Mesendoderm (in vitro differentiated cells): Measurements from ENCODE around the gene ALG9.

Experiments used
- DNase-seq: peaks from one replicate; pipeline ENCODE4 v3.0.0; 2013
- H2AK5ac ChIP-seq: 2 replicates; pipeline ENCODE4 v1.6.1; 2013; ENCODE audit warnings: low read length, inconsistent platforms
- H2BK120ac ChIP-seq: 2 replicates; pipeline ENCODE4 v1.6.1; 2013; ENCODE audit warnings: low read depth, mild to moderate bottlenecking, low read length, moderate library complexity, mixed read lengths
- H2BK15ac ChIP-seq: replicated peaks from 2 replicates; pipeline ENCODE4 v1.6.1; 2013; ENCODE audit warnings: low read depth, mild to moderate bottlenecking, moderate library complexity
- H2BK5ac ChIP-seq: 2 replicates; pipeline ENCODE4 v1.6.1; 2013; ENCODE audit warnings: low read length, inconsistent platforms
- H3K18ac ChIP-seq: 2 replicates; pipeline ENCODE4 v1.6.1; 2013; ENCODE audit warnings: mild to moderate bottlenecking, low read length, mixed read lengths
- H3K23ac ChIP-seq: one replicate; pipeline ENCODE4 v1.6.1; 2013; ENCODE audit warnings: low read length
- H3K27ac ChIP-seq: 2 replicates; pipeline ENCODE4 v1.5.1; 2013; ENCODE audit warnings: low read depth, mild to moderate bottlenecking, inconsistent platforms, low read length, moderate library complexity
- H3K27me3 ChIP-seq: 2 replicates; pipeline ENCODE4 v1.6.1; 2013; ENCODE audit warnings: low read length, control low read depth, mild to moderate bottlenecking, inconsistent platforms; ENCODE audit not compliant: insufficient read depth, poor library complexity
- H3K36me3 ChIP-seq: 2 replicates; pipeline ENCODE4 v1.6.1; 2013; ENCODE audit warnings: low read length, inconsistent platforms; ENCODE audit not compliant: control insufficient read depth, insufficient read depth
- H3K4ac ChIP-seq: one replicate; pipeline ENCODE4 v1.6.1; 2013; ENCODE audit warnings: low read depth, mild to moderate bottlenecking, low read length, moderate library complexity
- H3K4me1 ChIP-seq: 2 replicates; pipeline ENCODE4 v1.6.1; 2013; ENCODE audit warnings: low read depth, low read length, inconsistent platforms; ENCODE audit not compliant: control insufficient read depth
- H3K4me2 ChIP-seq: 2 replicates; pipeline ENCODE4 v1.6.1; 2013; ENCODE audit warnings: low read length
- H3K4me3 ChIP-seq: 2 replicates; pipeline ENCODE4 v1.5.1; 2013; ENCODE audit warnings: mild to moderate bottlenecking, low read length
- H3K56ac ChIP-seq: one replicate; pipeline ENCODE4 v1.6.1; 2013; ENCODE audit warnings: low read length
- H3K79me1 ChIP-seq: 2 replicates; pipeline ENCODE4 v1.6.1; 2013; ENCODE audit warnings: low read length, inconsistent platforms
- H3K79me2 ChIP-seq: 2 replicates; pipeline ENCODE4 v1.6.1; 2013; ENCODE audit warnings: mild to moderate bottlenecking, low read length; ENCODE audit not compliant: control insufficient read depth, insufficient read depth
- H3K9ac ChIP-seq: 2 replicates; pipeline ENCODE4 v1.6.1; 2013; ENCODE audit warnings: low read length, inconsistent platforms
- H4K5ac ChIP-seq: one replicate; pipeline ENCODE4 v1.6.1; 2013; ENCODE audit warnings: low read length
- H4K8ac ChIP-seq: one replicate; pipeline ENCODE4 v1.6.1; 2013; ENCODE audit warnings: low read depth, mild to moderate bottlenecking, control low read depth, low read length, moderate library complexity
- WGBS: extraction: QIAGEN DNeasy Blood & Tissue Kit; methylation state at CpG from one replicate; pipeline ENCODE4 v1.1.7; 2013; ENCODE audit warnings: low lambda C conversion rate, missing lambda C conversion rate; ENCODE audit not compliant: insufficient coverage; ENCODE audit errors: extremely low coverage; 5-methylcytosine and 5-hydroxymethylcytosine counted together

Gene ALG9

GRCh38 chr11:111910676-111911562 lies 39.5 kb upstream of the ALG9 start:
- Histone ChIP-seq H3K79me2 (no peaks in the 10 kb centered on the region), H3K18ac (no peak overlapping the region), H2BK120ac (no peak overlapping the region), H4K8ac (peak overlapping the region; percentile 28), H3K56ac (no peak overlapping the region), H3K79me1 (no peaks in the 10 kb centered on the region), H3K9ac (no peak overlapping the region), H4K5ac (no peak overlapping the region), H2BK5ac (no peak overlapping the region), H3K23ac (no peak overlapping the region), H3K4me3 (no peak overlapping the region), H2BK15ac (no peak overlapping the region), H2AK5ac (no peak overlapping the region), H3K36me3 (no peaks in the 10 kb centered on the region), H3K4me2 (no peak overlapping the region), H3K4me1 (peaks cover 24% of the 10 kb centered on the region), H3K27me3 (no peaks in the 10 kb centered on the region), H3K27ac (no peak overlapping the region), H3K4ac (no peak overlapping the region)
- WGBS: no CpG with 5 or more reads among the region's 9 CpGs
- no peak for DNase-seq

- Histone ChIP-seq H3K4me1 (peaks cover 24% of the 10 kb centered on the region), H3K27ac (no peak overlapping the region), H4K5ac (no peak overlapping the region), H3K23ac (no peak overlapping the region), H3K9ac (no peak overlapping the region), H2BK15ac (no peak overlapping the region), H2BK5ac (no peak overlapping the region), H3K4ac (no peak overlapping the region), H4K8ac (no peak overlapping the region), H3K79me1 (no peaks in the 10 kb centered on the region), H2AK5ac (no peak overlapping the region), H3K4me3 (no peak overlapping the region), H3K27me3 (no peaks in the 10 kb centered on the region), H3K4me2 (no peak overlapping the region), H2BK120ac (no peak overlapping the region), H3K79me2 (no peaks in the 10 kb centered on the region), H3K56ac (no peak overlapping the region), H3K36me3 (no peaks in the 10 kb centered on the region), H3K18ac (no peak overlapping the region)
- no CpG with 5 or more reads among the region's 5 CpGs for WGBS
- DNase-seq: peak; percentile 19
Observed at GRCh38 chr11:111909378-111909777, 38.0 kb upstream of the ALG9 start.

- DNase-seq: peak; percentile 41
- Histone ChIP-seq H3K36me3 (no peaks in the 10 kb centered on the region), H3K4me1 (peaks cover 24% of the 10 kb centered on the region), H3K79me2 (no peaks in the 10 kb centered on the region), H3K4ac (no peak overlapping the region), H2AK5ac (no peak overlapping the region), H4K8ac (no peak overlapping the region), H3K9ac (no peak overlapping the region), H3K27ac (no peak overlapping the region), H3K4me2 (no peak overlapping the region), H3K79me1 (no peaks in the 10 kb centered on the region), H3K56ac (no peak overlapping the region), H3K23ac (no peak overlapping the region), H2BK15ac (no peak overlapping the region), H3K18ac (no peak overlapping the region), H3K27me3 (no peaks in the 10 kb centered on the region), H3K4me3 (no peak overlapping the region), H4K5ac (no peak overlapping the region), H2BK5ac (no peak overlapping the region), H2BK120ac (no peak overlapping the region)
- no CpG with 5 or more reads among the region's 5 CpGs for WGBS
Observed at GRCh38 chr11:111908639-111909305, 37.4 kb upstream of the ALG9 start.

GRCh38 chr11:111906680-111907079 lies 35.3 kb upstream of the ALG9 start:
- Histone ChIP-seq H2BK5ac (no peak overlapping the region), H2BK120ac (no peak overlapping the region), H2AK5ac (no peak overlapping the region), H3K4ac (no peak overlapping the region), H3K56ac (no peak overlapping the region), H3K4me1 (peaks cover 17% of the 10 kb centered on the region), H3K36me3 (no peaks in the 10 kb centered on the region), H3K18ac (no peak overlapping the region), H4K8ac (no peak overlapping the region), H3K79me2 (no peaks in the 10 kb centered on the region), H3K79me1 (no peaks in the 10 kb centered on the region), H3K27me3 (no peaks in the 10 kb centered on the region), H3K23ac (no peak overlapping the region), H3K27ac (no peak overlapping the region), H4K5ac (no peak overlapping the region), H2BK15ac (no peak overlapping the region), H3K4me3 (no peak overlapping the region), H3K4me2 (no peak overlapping the region), H3K9ac (no peak overlapping the region)
- WGBS: no CpG with 5 or more reads among the region's 1 CpG
- DNase-seq: no peak

GRCh38 chr11:111905411-111905810 lies 34.0 kb upstream of the ALG9 start:
- H4K8ac ChIP-seq: no peak overlapping the region
- no peaks in the 10 kb centered on the region for H3K27me3 ChIP-seq
- no peak overlapping the region for H2BK15ac ChIP-seq
- no peaks in the 10 kb centered on the region for H3K79me2 ChIP-seq
- H2BK120ac ChIP-seq: no peak overlapping the region
- H3K4me1 ChIP-seq: peaks cover 14% of the 10 kb centered on the region
- H2BK5ac ChIP-seq: no peak overlapping the region
- H3K4me3 ChIP-seq: no peak overlapping the region
- WGBS: no CpG with 5 or more reads among the region's 2 CpGs
- no peaks in the 10 kb centered on the region for H3K36me3 ChIP-seq
- H3K79me1 ChIP-seq: no peaks in the 10 kb centered on the region
- no peak overlapping the region for H3K23ac ChIP-seq
- no peak overlapping the region for H3K9ac ChIP-seq
- no peak overlapping the region for H2AK5ac ChIP-seq
- H3K18ac ChIP-seq: no peak overlapping the region
- H3K27ac ChIP-seq: no peak overlapping the region
- H3K4ac ChIP-seq: no peak overlapping the region
- H4K5ac ChIP-seq: no peak overlapping the region
- H3K56ac ChIP-seq: no peak overlapping the region
- no peak for DNase-seq
- H3K4me2 ChIP-seq: no peak overlapping the region
